IPS DF 6.9 (cell line): ENCODE measurements around the gene FCRL2.
"Not testable (repeated sequence)": the region's sequence is repeated elsewhere in the genome, so short reads cannot be mapped to it uniquely, and the experiment has no call there.

ENCODE experiments used
- DNase-seq: peaks from one replicate; pipeline ENCODE4 v3.0.0-alpha.2; 2013; ENCODE audit warnings: low read depth, low spot score
- H3K27ac ChIP-seq: one replicate; pipeline ENCODE4 v1.5.1; 2013; ENCODE audit warnings: low read length, control low read depth
- H3K27me3 ChIP-seq: 2 replicates; pipeline ENCODE4 v1.6.1; 2013; ENCODE audit warnings: mild to moderate bottlenecking, low read length; ENCODE audit not compliant: control insufficient read depth, insufficient read depth
- H3K36me3 ChIP-seq: 2 replicates; pipeline ENCODE4 v1.6.1; 2013; ENCODE audit warnings: low read length; ENCODE audit not compliant: control insufficient read depth, insufficient read depth
- H3K4me1 ChIP-seq: 2 replicates; pipeline ENCODE4 v1.6.1; 2013; ENCODE audit warnings: low read length; ENCODE audit not compliant: control insufficient read depth, insufficient read depth
- H3K4me3 ChIP-seq: 2 replicates; pipeline ENCODE4 v1.5.1; 2013; ENCODE audit warnings: mild to moderate bottlenecking, low read length
- H3K9me3 ChIP-seq: 2 replicates; pipeline ENCODE4 v1.6.1; 2013; ENCODE audit warnings: low read length, inconsistent platforms; ENCODE audit not compliant: control insufficient read depth, insufficient read depth
- WGBS: extraction: QIAGEN DNeasy Blood & Tissue Kit; methylation state at CpG from one replicate; pipeline ENCODE4 v1.1.7; 2013; ENCODE audit warnings: mixed read lengths, missing lambda C conversion rate; ENCODE audit not compliant: insufficient read length, insufficient coverage; 5-methylcytosine and 5-hydroxymethylcytosine counted together

FCRL2 gene

GRCh38 chr1:157751283-157751682, 25.6 kb downstream of the FCRL2 start:
- WGBS: no CpG with 5 or more reads among the region's 3 CpGs

DNA sequence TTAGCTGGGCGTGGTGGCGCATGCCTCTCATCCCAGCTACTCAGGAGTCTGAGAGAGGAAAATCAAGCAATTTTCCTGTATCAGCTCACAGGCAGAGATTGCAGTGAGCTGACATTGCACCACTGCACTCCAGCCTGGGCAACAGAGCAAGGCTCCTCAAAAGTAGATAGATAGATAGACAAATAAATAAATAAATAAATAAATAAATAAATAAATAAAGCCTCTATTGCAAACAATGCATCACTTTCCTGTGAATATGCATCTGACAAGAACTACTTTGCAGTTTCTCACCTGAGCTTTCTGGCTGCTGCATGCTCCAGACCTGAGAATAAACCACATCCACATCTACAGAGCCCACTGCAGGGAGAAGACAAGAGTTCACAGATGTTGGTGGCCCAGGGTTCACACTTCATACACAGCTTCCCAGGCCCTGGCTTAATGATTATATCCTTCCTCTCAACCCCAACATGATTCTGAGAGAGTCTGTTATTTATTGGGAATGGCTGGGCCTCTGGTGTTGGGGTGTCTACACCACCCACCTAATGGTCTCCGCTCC, 28.6 kb downstream of the FCRL2 start:
- H3K36me3 ChIP-seq: no peaks in the 10 kb centered on the region
- no peak overlapping the region for H3K4me3 ChIP-seq
- no peak overlapping the region for H3K27ac ChIP-seq
- no peak for DNase-seq
- no peaks in the 10 kb centered on the region for H3K27me3 ChIP-seq
- peaks cover under 1% of the 10 kb centered on the region; the same call in 1 of the 2 replicates for H3K4me1 ChIP-seq
- WGBS: no CpG with 5 or more reads among the region's 3 CpGs
- H3K9me3 ChIP-seq: no peaks in the 10 kb centered on the region

More at GRCh38 chr1:157751283-157751682, 25.6 kb downstream of the FCRL2 start:
- Histone ChIP-seq H3K4me3 (no peak overlapping the region), H3K36me3 (no peaks in the 10 kb centered on the region), H3K9me3 (no peaks in the 10 kb centered on the region), H3K4me1 (peaks cover 2% of the 10 kb centered on the region; the same call in 1 of the 2 replicates), H3K27me3 (no peaks in the 10 kb centered on the region), H3K27ac (no peak overlapping the region)
- no peak for DNase-seq

GRCh38 chr1:157739229-157739901, 37.6 kb downstream of the FCRL2 start:
- DNase-seq: no peak
- no peaks in the 10 kb centered on the region for H3K27me3 ChIP-seq
- H3K36me3 ChIP-seq: no peaks in the 10 kb centered on the region
- no peaks in the 10 kb centered on the region for H3K4me1 ChIP-seq
- no peak overlapping the region for H3K27ac ChIP-seq
- no peaks in the 10 kb centered on the region for H3K9me3 ChIP-seq
- WGBS: no CpG with 5 or more reads among the region's 5 CpGs
- no peak overlapping the region for H3K4me3 ChIP-seq

- H3K4me3 ChIP-seq, H3K27me3 ChIP-seq, DNase-seq, H3K9me3 ChIP-seq, H3K36me3 ChIP-seq, H3K27ac ChIP-seq, H3K4me1 ChIP-seq: not testable (repeated sequence)
- WGBS: no CpG with 5 or more reads among the region's 5 CpGs
These were observed 40.9 kb downstream of the FCRL2 start for GRCh38 chr1:157735991-157736390.

GRCh38 chr1:157734321-157734720, 42.6 kb downstream of the FCRL2 start:
- no peaks in the 10 kb centered on the region for H3K9me3 ChIP-seq
- no peak for DNase-seq
- no CpG with 5 or more reads among the region's 1 CpG for WGBS

GRCh38 chr1:157732755-157733154, 44.2 kb downstream of the FCRL2 start:
- Histone ChIP-seq H3K4me3 (no peak overlapping the region), H3K4me1 (no peaks in the 10 kb centered on the region), H3K36me3 (no peaks in the 10 kb centered on the region), H3K27ac (no peak overlapping the region), H3K9me3 (no peaks in the 10 kb centered on the region), H3K27me3 (no peaks in the 10 kb centered on the region)
- whole genome bisulfite sequencing: no CpG with 5 or more reads among the region's 3 CpGs
- DNase-seq: no peak

More at GRCh38 chr1:157734321-157734720, 42.6 kb downstream of the FCRL2 start:
- no peaks in the 10 kb centered on the region for H3K36me3 ChIP-seq
- H3K27ac ChIP-seq: no peak overlapping the region
- no peaks in the 10 kb centered on the region for H3K27me3 ChIP-seq
- H3K4me1 ChIP-seq: no peaks in the 10 kb centered on the region
- H3K4me3 ChIP-seq: no peak overlapping the region

GRCh38 chr1:157725221-157725577, 51.7 kb downstream of the FCRL2 start:
- Histone ChIP-seq H3K27ac (no peak overlapping the region), H3K4me3 (no peak overlapping the region), H3K27me3 (no peaks in the 10 kb centered on the region; the same call in 1 of the 2 replicates), H3K9me3 (peaks cover 2% of the 10 kb centered on the region; the same call in 1 of the 2 replicates), H3K4me1 (no peaks in the 10 kb centered on the region), H3K36me3 (no peaks in the 10 kb centered on the region)
- no CpG with 5 or more reads among the region's 2 CpGs for whole genome bisulfite sequencing
- DNase-seq: no peak

- DNase-seq: no peak
- Histone ChIP-seq H3K4me1 (no peaks in the 10 kb centered on the region), H3K9me3 (peaks cover 2% of the 10 kb centered on the region; the same call in 1 of the 2 replicates), H3K27me3 (no peaks in the 10 kb centered on the region; the same call in 1 of the 2 replicates), H3K27ac (no peak overlapping the region), H3K36me3 (no peaks in the 10 kb centered on the region), H3K4me3 (no peak overlapping the region)
- no CpG with 5 or more reads among the region's 2 CpGs for WGBS
These were observed 52.3 kb downstream of the FCRL2 start for GRCh38 chr1:157724537-157725220.

GRCh38 chr1:157723157-157723556, 53.8 kb downstream of the FCRL2 start:
- no peaks in the 10 kb centered on the region for H3K4me1 ChIP-seq
- H3K4me3 ChIP-seq: no peak overlapping the region
- H3K36me3 ChIP-seq: no peaks in the 10 kb centered on the region
- H3K27me3 ChIP-seq: no peaks in the 10 kb centered on the region; the same call in 1 of the 2 replicates
- whole genome bisulfite sequencing: no CpG with 5 or more reads among the region's 2 CpGs
- H3K27ac ChIP-seq: no peak overlapping the region
- no peak for DNase-seq
- peaks cover 2% of the 10 kb centered on the region; the same call in 1 of the 2 replicates for H3K9me3 ChIP-seq

- Histone ChIP-seq H3K9me3 (peaks cover 2% of the 10 kb centered on the region; the same call in 1 of the 2 replicates), H3K36me3 (no peaks in the 10 kb centered on the region), H3K4me1 (no peaks in the 10 kb centered on the region), H3K27ac (no peak overlapping the region), H3K27me3 (no peaks in the 10 kb centered on the region; the same call in 1 of the 2 replicates), H3K4me3 (no peak overlapping the region)
- WGBS: no CpG with 5 or more reads among the region's 1 CpG
- DNase-seq: no peak
These were observed 54.9 kb downstream of the FCRL2 start for GRCh38 chr1:157721985-157722384.
